Esophagus squamous epithelium (tissue), 5 donors: ENCODE measurements around the gene MALRD1. TPM values are rescaled to one million over a fixed set of nuclear protein-coding genes. Genes with fewer than 3 reads are reported as not detected.

ENCODE experiments used
- DNase-seq: peaks from one replicate; lab custom pipeline; 2025; lab: John Stamatoyannopoulos, UW
- H3K27ac ChIP-seq, 4 donors: fragments of 200-600 bp; sonication (generic); one replicate each; pipeline ENCODE4 v1.5.1; 2016 to 2019; ENCODE audit warnings: mild to moderate bottlenecking in 1 of 4
- H3K27me3 ChIP-seq, 4 donors: fragments of 200-600 bp; sonication (generic); 1 replicate in 3 of 4; 2 replicates in 1 of 4; pipeline versions ENCODE4 v1.5.1 to v1.6.0; 2017 to 2021; ENCODE audit warnings: antibody characterized with exemption in 1 of 4
- H3K36me3 ChIP-seq, 3 donors: fragments of 200-600 bp; sonication (generic); one replicate each; pipeline ENCODE4 v1.5.1; 2016 to 2019
- H3K4me1 ChIP-seq, 3 donors: fragments of 200-600 bp; sonication (generic); one replicate each; pipeline ENCODE4 v1.5.1; 2017 to 2019
- H3K4me3 ChIP-seq, 4 donors: fragments of 200-600 bp; sonication (generic); 1 replicate in 3 of 4; 2 replicates in 1 of 4; pipeline ENCODE4 v1.5.1; 2016 to 2019; ENCODE audit warnings: mild to moderate bottlenecking in 2 of 4, moderate library complexity in 1 of 4
- H3K9me3 ChIP-seq, 3 donors: fragments of 200-600 bp; sonication (generic); one replicate each; pipeline ENCODE4 v1.5.1; 2016 to 2019
- POLR2A ChIP-seq, 4 donors: fragments of 450-650 bp; IDR thresholded peaks; one replicate each; pipeline ENCODE4 v1.6.1; 2017; ENCODE audit warnings: antibody characterized with exemption in 4 of 4, mild to moderate bottlenecking in 4 of 4, moderate library complexity in 3 of 4
- WGBS, 2 donors: methylation state at CpG; one replicate each; pipeline ENCODE4 v1.1.5; 2018; 5-methylcytosine and 5-hydroxymethylcytosine counted together
- intact Hi-C: fragments of 100-400 bp; cut with DNase I; formaldehyde crosslinking; loops from one replicate; pipeline ENCODE4 v1.15.0; 2022
- total RNA-seq, 4 donors: library from RNA; depleted of rRNA; stranded (reverse); fragments of >200 nt; gene quantifications; one replicate each; pipeline ENCODE4 v1.1.0, GENCODE V29; 2016
- TF ChIP-seq, protein P1 (sequence below), 6 experiments: fragments of 450-650 bp in 4 of 6; fragments of 200-600 bp in 2 of 6; sonication (generic) in 2 of 6; IDR thresholded peaks; one replicate each; pipeline ENCODE4 v1.5.1; 2016 to 2019; ENCODE audit warnings: antibody characterized with exemption in 6 of 6, mild to moderate bottlenecking in 4 of 6, moderate library complexity in 4 of 6
- donor health status: DM: yes; HTN: yes; CAD: no.

The MALRD1 gene
- total RNA-seq, 4 donors from 2014 or later, result 0.38 TPM; not detected in 3

GRCh38 chr10:19096501-19097073 is 48.0 kb downstream of the MALRD1 start:
- 51 to 76% methylated on average over 5 of the region's 5 CpGs for WGBS, 2 donors

GRCh38 chr10:19097151-19097550 is 48.5 kb downstream of the MALRD1 start:
- no peaks in the 10 kb centered on the region for H3K9me3 ChIP-seq
- no peak for TF ChIP-seq POLR2A (IDR thresholded peaks at IDR 0.05)
- TF ChIP-seq, protein P1, sequence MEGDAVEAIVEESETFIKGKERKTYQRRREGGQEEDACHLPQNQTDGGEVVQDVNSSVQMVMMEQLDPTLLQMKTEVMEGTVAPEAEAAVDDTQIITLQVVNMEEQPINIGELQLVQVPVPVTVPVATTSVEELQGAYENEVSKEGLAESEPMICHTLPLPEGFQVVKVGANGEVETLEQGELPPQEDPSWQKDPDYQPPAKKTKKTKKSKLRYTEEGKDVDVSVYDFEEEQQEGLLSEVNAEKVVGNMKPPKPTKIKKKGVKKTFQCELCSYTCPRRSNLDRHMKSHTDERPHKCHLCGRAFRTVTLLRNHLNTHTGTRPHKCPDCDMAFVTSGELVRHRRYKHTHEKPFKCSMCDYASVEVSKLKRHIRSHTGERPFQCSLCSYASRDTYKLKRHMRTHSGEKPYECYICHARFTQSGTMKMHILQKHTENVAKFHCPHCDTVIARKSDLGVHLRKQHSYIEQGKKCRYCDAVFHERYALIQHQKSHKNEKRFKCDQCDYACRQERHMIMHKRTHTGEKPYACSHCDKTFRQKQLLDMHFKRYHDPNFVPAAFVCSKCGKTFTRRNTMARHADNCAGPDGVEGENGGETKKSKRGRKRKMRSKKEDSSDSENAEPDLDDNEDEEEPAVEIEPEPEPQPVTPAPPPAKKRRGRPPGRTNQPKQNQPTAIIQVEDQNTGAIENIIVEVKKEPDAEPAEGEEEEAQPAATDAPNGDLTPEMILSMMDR (IDR thresholded peaks at IDR 0.05), result no peak
- WGBS, 2 donors, result 48 to 52% methylated on average over 3 of the region's 3 CpGs
- H3K4me1 ChIP-seq, result no peaks in the 10 kb centered on the region
- intact Hi-C loops, result no loop called here
- no peaks in the 10 kb centered on the region for H3K36me3 ChIP-seq
- H3K27ac ChIP-seq, result no peak overlapping the region
- no peaks in the 10 kb centered on the region for H3K27me3 ChIP-seq
- DNase-seq, result no peak
- no peak overlapping the region for H3K4me3 ChIP-seq

More at GRCh38 chr10:19096501-19097073, 48.0 kb downstream of the MALRD1 start:
- Histone ChIP-seq H3K36me3 (no peaks in the 10 kb centered on the region), H3K4me3 (no peak overlapping the region), H3K4me1 (no peaks in the 10 kb centered on the region), H3K27me3 (no peaks in the 10 kb centered on the region), H3K27ac (no peak overlapping the region), H3K9me3 (no peaks in the 10 kb centered on the region)
- intact Hi-C loops, result no loop called here
- TF ChIP-seq, protein P1 (IDR thresholded peaks at IDR 0.05), result no peak
- no peak for TF ChIP-seq POLR2A (IDR thresholded peaks at IDR 0.05)
- DNase-seq, result no peak

DNA sequence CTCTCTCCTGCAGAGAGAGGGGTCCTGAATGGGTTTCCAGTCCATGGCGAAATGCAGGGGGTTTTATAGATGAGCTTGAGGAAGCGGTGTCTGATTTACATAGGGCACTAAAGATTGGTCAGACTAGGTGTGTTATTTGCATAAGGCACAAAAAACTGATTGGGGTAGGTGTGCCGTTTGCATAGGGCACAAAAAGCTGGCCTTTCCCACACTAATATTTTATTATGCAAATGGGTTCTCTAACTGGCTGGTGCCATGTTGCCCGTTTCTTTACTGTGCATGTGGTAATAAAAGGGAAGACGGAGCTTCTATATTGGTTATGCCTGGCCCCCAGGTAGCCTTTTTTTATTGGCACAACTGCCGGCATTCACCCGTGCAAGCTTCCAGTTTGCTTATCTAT is 50.2 kb downstream of the MALRD1 start:
- 74 to 81% methylated on average over 7 of the region's 7 CpGs for WGBS, 2 donors
- Histone ChIP-seq H3K4me3 (no peak overlapping the region), H3K36me3 (no peaks in the 10 kb centered on the region), H3K27ac (no peak overlapping the region), H3K27me3 (no peaks in the 10 kb centered on the region), H3K9me3 (no peaks in the 10 kb centered on the region), H3K4me1 (no peaks in the 10 kb centered on the region)
- TF ChIP-seq, protein P1 (IDR thresholded peaks at IDR 0.05), result no peak
- TF ChIP-seq POLR2A (IDR thresholded peaks at IDR 0.05), result no peak
- intact Hi-C loops, result no loop called here
- no peak for DNase-seq

GRCh38 chr10:19107406-19107805 is 58.8 kb downstream of the MALRD1 start:
- no peak for DNase-seq
- TF ChIP-seq POLR2A (IDR thresholded peaks at IDR 0.05), result no peak
- Histone ChIP-seq H3K9me3 (peaks cover 0 to 10% (median 10%) of the 10 kb centered on the region in 3 donors), H3K4me1 (no peaks in the 10 kb centered on the region), H3K36me3 (no peaks in the 10 kb centered on the region), H3K27ac (no peak overlapping the region), H3K4me3 (no peak overlapping the region), H3K27me3 (no peaks in the 10 kb centered on the region)
- intact Hi-C loops, result no loop called here
- 17 to 21% methylated on average over 1 of the region's 1 CpG for WGBS, 2 donors

- Histone ChIP-seq H3K27ac (no peak overlapping the region), H3K4me3 (no peak overlapping the region), H3K36me3 (no peaks in the 10 kb centered on the region), H3K4me1 (no peaks in the 10 kb centered on the region), H3K9me3 (peaks cover 0 to 10% (median 10%) of the 10 kb centered on the region in 3 donors), H3K27me3 (no peaks in the 10 kb centered on the region)
- WGBS, 2 donors, result 37 to 64% methylated on average over 1 of the region's 1 CpG
- no peak for TF ChIP-seq POLR2A (IDR thresholded peaks at IDR 0.05)
- TF ChIP-seq, protein P1 (IDR thresholded peaks at IDR 0.05), result no peak
- DNase-seq, result no peak
- intact Hi-C loops, result no loop called here
Observed at GRCh38 chr10:19111501-19112267, 63.1 kb downstream of the MALRD1 start.
